GM19035 (cell line): ENCODE measurements around the gene MYL3.

Experiments
- ATAC-seq: cut with Tn5 transposase; IDR thresholded peaks from one replicate; pipeline ENCODE4 v1.9.1; 2021; ENCODE audit not compliant: unreplicated experiment

MYL3 gene

DNA sequence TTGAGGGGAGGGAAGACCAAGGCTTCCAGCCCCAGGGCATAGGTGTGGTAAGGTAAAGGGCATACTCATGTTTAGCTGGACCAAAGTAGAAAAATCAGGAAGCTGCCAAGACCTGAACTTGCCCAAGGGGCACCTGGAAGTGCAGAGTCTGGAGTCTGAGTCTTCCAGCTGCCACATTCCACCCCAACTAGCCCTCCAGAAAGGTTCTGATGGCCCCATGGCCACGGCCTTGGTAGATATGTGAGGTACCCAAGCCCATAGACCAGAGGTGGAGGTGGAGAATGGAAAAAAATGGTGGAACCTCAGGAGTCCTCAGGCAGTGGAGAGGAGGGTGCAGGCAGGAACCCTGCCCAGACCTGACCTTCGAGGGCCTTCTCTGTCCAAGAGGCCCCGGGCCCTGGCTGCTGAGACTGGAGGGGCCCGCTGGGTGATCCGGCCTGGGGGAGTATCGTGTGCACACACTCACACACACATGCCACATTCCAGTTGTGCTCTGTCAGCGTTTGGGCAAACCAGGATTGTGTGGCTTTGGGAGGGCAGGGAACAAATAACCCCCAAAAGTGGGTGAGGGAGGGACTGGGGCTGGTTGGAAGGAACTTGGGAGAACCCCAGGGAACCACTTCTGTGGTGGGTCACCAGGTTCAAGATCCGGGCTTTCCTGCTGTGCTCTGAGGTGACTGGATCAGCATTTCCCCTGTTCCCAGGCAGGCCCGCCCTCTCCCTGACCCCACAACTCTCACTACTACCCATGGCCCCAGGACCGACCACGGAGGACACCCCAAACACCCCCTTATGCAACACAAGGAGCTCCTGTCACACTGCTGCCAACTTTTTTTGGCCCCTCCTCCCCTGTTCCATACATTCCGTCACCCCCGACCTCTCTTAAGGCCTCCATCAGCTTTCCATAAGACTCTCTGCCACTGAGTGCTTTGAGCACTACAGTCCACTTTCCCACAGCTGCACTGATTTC, 11.6 kb downstream of the MYL3 start:
- no peak for ATAC-seq

DNA sequence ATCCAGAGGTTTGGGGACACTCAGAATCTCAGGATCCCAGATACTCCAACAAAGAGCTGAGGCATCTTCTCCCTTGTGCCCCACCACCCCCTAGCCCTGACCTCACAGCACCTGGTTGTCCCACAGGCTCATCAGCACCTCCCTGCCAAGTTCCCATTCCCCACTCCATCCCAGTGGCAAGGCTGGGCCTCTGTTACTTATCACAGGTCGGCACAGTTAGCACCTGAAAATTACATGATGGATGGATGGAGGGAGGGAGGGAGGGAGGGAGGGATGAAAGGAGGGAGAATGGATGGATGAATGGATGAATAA, 12.8 kb downstream of the MYL3 start:
- no peak for ATAC-seq

DNA sequence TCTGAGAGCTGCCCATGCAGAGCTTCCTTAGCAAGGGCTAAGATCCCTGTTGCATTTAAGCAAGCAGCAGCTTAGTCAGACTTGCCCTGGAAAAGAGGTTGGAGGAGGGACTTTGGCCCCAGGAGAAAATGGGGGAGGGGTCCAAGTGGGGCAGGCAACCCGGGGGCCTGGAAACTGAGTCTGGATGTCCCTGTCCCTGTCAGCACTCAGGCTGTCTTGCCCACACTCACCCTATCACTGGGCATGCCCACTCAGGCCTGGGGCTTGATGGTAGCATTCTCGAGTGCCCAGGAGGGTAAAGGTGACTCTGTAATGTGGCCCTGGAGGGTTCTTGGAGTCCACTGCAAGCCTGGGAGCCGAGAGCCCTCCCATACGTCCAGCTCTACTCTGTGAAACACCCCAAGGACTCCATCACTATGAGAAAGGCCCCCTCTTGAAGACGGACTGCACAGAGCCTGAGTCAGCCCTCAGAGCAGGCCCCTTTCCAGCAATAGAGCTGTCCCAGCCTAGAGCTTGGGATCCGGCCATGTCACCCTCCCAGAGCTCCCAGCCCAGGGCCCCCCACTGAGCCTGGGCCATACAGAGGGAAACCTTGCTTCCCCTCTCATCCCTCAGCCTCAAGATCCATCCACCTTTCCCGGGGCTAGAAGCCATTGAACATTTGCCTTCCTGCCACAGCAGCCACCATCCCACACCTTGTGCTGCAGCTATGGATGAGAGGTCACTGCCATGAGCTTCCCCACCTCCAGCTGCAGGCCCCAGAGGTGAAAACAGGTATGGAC, 13.4 kb downstream of the MYL3 start:
- no peak for ATAC-seq

DNA sequence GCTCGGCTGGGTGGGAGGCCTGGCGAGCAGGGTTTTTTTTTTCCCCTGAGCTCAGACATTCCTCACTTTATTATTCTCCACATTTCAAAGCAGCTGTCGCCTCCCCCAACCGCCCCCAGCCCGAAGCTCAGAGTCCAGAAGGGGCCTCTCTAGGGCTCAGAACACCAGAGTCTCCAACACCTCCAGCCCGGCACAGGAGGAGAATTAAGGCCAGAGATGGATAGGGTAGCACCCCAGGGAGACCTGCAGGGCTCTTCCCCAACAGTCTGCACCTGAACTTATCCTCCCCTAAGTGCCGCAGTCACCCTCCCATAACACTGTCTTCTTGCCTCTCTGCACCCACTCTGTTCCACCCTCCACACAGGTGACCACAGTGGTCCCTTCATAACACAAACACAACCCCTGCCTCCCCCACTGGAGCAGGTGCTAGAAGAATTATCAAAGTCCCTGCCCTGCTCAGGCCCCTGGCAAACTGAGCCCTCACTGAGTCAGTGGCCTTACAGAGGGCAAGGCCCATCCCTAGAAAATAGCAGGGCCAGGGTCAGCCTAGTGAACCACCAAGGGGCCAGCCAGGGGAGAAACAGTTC, 14.1 kb downstream of the MYL3 start:
- no peak for ATAC-seq

DNA sequence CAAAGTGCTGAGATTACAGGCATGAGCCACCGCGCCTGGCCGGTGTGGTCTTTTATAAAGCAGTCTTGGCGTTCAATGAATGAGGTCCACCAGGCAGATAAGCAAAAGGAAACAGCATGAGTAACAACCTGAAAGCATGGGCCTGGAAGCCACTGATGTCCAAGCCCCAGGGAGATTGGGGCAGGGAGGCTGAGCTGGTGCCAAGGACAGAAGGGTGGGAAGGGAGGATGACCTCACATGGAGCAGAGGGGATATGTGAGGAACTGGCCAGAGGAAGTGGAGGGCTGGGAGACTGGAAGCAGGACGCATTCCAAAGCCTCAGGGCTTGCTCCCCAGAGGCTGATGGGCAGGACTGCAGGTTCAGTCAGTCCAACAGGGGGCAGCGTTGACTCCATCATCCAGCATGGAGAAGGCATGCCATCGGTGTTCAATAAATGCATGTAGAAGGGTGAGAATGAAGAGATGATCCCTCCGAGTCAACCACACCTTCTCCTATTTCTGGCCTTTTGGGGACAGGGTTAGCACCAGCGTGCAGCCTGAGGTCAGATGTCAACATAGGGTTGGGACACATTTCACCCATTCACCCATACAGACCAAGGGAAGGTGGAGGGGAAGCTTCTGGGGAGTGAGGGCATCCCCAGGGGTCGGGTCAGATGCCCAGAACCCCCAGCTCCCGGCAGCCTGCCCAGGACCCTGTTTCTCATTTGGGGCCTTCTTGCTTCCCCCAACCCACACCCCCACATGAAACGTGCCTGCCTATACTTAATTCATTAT, 14.8 kb downstream of the MYL3 start:
- no peak for ATAC-seq

DNA sequence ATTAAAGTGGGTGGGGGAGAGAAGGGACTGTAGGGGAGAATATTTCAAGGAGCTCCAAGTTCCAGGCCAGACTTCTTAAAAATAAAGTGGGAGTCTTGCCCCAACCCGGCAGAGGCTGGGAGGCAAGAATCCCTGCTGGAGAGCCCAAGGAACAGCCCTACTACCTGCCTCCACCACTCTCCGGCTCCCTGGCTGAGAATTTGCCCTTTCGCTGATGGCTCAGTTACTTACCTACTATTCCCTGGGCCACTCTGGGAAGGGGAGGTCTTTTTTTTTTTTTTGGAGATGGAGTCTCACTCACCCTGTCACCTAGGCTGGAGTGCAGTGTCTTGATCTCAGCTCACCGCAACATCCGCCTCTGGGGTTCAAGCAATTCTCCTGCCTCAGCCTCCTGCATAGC, 15.5 kb downstream of the MYL3 start:
- ATAC-seq, result no peak

DNA sequence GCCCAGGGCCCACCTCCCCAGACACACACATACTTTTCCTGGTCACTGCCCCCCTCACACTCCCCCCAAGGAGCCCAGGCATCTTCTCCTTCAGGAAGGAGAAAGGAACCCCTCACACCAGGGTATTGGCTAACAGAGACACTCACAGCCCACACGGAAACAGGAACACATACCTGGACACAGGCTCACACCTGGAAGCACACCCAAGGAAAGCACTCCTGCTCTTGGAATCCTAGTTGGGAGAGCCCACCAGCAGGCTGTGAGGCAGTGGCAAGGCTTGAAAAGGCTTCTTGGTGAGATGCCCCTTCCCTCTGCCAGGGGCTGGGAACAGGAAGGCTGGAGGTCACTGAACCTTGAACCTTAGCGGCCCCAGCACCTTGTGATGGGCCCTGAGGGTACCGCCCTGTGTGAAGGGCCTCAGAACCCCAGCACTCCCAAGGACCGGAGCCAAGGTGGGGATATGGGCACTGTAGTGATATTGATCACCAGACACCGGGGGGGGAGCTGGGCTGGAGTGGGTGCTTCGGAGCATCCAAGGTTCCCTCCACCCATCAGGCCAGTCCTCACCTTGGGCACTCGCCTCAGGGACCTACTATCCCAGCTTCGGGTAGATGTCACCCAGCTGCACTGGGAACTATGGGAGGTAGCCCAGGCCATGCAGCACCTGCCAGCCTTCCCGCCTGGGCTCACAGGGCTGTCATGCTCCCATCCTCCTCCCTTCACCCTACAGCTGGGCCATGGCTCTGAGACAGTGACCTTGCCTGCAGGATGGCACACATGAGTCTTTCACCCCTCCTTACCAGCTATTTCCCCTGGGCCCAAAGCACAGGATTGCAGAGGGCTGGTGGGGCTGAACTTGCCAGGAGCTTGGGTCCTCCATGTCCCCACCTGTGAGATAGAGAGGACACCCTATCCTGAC, 16.4 kb downstream of the MYL3 start:
- no peak for ATAC-seq

DNA sequence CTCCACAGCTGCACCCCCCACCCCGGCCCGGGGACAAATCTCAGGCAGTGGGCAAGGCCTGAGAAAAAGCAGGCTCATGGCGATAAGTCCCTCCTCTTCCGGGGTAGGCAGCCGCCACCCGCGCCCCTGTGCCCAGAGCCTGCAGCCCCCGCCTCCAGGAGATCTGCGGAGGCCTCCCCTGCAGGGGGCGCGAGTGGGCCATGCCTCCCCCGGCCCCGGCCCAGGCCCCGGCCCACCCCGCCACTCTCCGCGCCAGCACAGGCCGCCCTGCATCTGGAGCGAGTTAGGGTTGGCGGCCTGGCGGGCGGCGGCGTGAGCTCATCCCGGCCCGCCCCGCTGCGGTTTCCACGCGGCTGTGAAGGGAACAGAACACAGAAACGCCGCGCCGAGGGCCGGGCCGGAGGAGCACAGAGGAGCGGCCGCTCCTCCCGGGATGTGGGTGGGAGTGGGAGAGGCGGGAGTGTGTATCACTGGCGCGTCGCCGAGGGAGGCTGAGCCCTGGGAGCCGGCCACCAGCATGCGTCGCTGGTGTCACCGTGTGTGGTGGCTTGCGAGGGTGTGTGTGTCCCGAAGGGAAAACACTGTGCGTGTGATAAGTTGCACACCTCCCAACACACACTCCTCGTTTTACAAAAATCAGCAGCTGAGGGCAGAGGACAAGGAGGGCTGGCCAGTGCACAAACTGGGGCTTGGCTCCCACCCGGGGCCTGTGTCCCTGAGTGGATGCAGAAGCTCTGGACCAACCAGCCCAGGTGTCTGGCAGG, 17.2 kb downstream of the MYL3 start:
- ATAC-seq, result peak; percentile 69

DNA sequence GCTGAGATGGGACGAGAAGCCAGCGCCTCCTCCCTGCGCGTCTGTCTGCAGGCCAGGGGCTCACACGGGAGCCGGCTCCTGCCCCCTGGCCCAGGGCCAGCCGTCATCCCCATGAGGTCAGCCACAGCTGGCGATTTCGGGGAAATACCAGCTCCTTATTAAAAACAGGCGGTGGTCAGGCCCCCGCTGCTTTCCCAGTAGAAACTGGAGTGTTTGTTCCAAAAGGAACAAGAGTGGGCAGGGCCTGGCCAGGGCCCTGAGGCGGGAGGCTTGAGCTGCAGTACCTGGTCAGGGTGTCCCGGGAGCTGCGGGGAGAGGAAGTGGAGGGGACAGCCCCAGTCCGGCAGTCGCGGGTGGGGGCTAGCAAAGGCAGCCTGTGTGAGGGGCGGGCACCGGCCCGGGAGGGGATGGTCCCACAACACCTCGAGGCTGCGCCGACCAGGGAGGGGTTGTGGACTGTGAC, 17.8 kb downstream of the MYL3 start:
- ATAC-seq, result peak; percentile 47

DNA sequence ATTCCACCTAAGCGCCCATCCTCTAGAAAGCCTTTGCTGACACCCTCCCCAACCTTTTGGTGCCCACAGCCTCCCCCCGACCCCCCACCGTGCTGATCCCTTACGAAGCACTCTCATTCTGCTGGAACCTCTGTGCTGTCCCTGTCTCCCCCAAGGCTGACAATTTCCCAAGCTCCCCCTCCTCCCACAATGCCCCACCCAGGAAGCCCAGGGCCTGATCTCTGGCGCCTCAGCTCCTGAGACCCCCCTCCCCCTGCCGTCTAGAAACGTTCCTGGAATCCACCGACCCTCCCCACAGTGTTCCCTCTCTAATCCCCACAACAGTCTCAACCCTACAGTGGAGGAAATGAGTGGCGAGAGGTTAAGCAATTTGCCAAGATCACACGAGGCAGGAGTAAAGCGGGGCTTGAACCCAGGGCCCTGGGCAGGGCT, 18.3 kb downstream of the MYL3 start:
- no peak for ATAC-seq

DNA sequence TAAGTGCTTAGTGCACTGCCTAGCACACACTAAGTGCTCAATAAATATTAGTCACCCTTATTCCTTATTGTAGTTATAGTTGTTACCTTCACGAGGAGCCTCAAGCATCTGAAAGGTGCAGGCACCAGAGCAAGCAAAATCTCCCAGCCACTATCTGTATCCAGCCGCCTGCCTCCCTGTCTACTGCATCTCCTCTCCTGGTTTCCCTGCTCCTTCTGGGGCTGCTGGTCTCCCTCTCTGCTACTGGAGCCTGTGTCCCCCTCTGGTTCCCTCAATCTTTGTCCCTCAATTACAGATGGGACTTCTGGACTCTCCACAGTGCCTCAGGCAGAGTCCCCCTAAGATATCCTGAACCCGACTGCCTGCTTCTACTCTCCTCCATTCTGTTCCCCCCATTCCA, 18.8 kb downstream of the MYL3 start:
- ATAC-seq, result no peak

DNA sequence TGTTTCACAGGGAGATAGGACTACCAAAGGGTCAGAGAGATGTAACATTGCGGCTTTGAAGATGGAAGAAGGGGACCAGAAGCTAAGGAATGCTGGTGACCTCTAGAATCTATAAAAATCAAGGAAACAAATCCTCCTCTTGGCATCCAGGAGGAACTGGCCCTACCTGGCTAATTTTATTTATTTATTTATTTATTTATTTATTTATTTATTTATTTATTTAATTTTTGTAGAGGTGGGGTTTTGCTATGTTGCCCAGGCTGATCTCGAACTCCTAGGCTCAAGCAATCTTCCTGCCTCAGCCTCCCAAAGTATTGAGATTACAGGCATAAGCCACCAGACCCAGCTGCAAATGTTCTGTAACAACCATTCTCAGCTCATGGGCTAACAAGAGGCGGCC, 19.7 kb downstream of the MYL3 start:
- ATAC-seq, result no peak

DNA sequence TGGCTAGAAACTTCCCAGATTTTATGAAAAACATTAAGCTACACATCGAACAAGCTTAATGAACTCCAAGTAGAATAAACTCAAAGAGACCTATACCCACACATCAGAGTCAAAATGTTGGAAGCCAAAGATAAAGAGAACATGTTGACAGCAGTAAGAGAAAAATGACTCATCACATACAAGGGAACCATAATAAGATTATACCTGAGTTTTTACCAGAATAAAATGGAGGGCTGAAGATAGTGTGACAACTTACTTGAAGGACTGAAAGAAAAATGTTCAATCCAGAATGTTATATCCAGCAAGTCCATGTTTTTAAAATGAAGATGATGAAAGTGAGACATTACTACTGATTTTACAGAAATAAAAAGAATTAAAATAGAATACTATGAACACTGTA, 22.8 kb downstream of the MYL3 start:
- ATAC-seq, result no peak

DNA sequence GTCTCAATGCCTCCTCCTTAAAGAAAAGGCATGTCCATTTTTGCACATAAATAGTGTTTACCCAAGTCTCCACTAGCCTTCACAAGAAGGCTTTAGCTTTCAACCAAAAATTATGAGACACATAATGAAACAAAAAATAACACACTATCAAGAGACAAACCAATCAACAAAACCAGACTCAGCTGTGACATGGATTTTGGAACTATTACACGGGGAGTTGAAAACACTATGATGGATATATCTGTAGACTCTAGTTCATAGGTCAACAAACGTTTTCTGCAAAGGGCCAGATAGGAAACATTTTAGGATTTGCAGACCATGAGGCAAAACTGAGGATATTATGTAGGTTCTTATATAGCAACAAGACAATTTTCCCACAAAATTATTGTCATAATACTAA, 24.9 kb downstream of the MYL3 start:
- ATAC-seq, result no peak

DNA sequence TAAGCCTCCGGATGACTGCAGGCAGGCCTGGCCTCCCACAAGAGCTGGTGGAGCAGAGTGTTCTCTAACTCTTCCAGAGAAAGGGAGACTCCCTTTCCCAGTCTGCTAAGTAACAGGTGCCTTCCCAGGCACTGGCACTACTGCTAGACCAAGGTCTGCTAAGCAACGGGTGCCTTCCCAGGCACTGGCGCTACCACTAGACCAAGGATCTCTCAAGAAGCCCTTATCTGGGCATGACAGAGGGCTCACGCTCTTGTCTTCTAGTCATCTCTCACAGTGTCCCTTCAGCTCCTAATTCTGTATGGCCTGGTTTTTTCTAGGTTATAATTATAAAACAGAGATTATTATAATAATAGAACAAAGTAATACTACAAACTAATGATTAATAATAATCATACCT, 27.8 kb downstream of the MYL3 start:
- ATAC-seq, result no peak

DNA sequence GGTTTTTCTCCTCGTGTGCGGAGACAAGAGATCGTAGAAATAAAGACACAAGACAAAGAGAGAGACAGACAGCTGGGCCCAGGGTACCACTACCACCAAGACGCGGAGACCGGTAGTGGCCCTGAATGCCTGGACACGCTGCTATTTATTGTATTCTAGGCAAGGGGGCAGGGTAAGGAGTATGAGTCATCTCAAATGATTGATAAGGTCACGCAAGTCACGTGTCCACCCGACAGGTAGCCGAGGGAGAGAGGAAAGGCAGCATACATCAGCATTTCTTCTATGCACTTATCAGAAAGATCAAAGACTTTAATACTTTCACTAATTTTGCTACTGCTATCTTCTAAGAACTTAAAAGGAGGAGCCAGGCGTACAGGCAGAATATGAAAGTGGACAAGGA, 28.2 kb downstream of the MYL3 start:
- ATAC-seq, result no peak

DNA sequence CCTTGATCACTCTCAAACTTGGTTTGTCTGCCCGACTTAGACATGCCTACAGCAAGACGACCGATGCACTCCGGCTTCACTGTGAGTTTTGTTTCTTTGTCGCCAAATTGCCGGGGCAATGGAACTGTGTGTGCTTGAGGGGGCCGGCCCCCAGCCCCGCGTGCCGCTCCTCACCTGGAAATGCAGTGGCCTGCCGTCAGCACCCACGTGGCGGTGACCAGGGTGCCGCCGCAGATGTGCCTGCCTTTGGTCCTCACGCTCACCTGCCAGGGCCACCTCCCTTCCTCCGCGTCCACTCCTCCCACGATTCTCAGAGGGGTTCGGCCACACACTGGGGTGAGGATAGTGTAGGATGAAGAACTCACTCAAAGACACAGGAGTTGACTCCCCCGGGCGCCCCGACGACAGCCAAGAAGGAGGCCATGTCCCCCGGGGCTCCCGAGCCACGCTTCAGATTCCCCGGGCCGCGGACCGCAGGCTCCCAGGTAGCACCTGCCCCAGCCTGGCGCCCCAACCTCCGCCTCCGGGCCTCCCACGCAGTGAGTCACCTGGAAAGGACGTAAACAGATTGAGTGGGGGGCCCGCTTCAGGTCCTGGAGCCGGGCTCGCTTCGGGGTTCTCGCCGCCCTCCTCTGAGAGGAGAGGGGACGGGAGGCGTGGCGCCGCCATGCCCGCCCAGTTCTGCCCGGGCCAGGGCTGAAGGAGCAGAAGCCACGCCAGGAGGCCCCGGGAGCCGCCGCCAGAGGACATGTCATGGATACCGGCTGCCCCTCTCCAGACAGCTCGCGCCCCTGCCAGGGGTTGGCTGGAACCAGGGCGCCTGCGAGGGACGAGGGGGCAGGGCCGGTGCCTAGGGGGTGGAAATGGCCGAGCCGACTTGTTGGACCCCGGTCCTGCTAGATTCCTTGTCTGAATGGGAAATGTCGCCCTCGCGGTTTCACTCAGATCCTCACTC, 29.6 kb downstream of the MYL3 start:
- ATAC-seq, result no peak

DNA sequence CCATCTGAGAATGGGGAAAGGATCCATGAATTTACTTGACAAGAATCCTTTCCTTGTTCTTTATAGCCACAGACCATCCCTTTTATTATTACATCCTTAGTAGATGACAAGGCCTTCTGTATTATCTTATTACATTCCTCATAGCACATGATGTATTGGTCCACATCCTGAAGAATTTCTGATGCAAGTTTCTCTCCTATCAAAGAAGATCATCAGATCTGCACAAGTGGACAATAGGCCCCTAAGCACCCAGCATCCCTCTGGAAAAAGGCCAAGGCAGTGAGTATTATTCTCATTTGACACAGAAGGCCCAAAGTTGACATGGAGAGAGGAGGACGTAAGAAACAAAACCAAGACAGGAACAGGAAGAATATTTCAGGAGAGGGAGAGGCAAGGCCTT, 31.4 kb downstream of the MYL3 start:
- ATAC-seq, result no peak
